ENCODE results near the gene OAT. TPM values are rescaled to one million over a fixed set of nuclear protein-coding genes. Genes with fewer than 3 reads are reported as not detected.

OAT gene
- total and polyA plus RNA-seq, 10 of the 15 experiments (the other 5 are each of a cell fraction or from before 2014, with no cell fraction given) = 1.2 to 9.8 (median 1.6) TPM

DNA sequence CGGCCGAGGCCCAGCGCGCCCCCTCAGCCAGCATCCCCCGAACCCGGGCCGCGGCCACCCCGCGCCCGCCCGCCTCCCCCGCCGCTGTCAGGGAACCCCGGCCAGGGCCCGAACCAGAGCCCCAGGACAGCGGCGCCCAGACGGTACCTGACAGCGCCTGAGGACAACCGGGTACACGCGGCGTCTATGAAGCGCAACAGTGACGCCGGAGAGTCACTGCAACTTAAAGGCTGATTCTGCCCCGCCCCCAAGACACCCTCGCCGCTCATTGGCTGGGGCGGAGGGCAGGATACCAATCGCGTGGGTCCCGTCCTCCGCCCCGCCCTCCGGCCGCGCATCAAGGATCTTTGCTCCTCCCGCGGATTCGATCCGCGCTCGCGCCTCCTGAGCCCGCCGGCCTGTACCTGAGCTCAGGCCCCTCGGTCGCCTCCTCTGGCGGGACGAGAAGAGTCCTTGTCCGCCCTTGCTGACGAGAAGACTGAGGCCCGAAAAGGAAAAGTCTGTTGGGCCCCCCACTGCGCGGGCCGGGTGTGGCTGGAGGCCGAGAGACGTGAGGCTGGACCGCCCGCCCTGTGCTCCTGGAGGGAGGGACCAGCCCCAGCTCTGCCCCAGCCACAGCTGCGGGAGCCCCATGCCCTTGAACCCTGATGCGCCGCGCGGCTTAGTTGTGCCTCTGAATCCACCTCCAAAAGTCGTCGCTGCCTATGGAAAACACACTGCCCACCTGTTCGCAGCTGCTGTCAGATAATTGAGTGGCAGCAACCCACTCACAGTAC, at the start of gene OAT (continued):
- TF ChIP-seq SREBF2 (IDR thresholded peaks at IDR 0.05; ENCODE audit: low read length) (no peak), EZH2 (IDR thresholded peaks at IDR 0.05; ENCODE audit: borderline replicate concordance, control insufficient read depth, low read depth, low read length) (no peak), BMI1 (IDR thresholded peaks at IDR 0.05; ENCODE audit: borderline replicate concordance) (no peak), RBBP5 (conservative IDR thresholded peaks at IDR 0.05) (no peak), RUNX3 (IDR thresholded peaks at IDR 0.05; ENCODE audit: low read length) (no peak), PAX8 (IDR thresholded peaks at IDR 0.05) (no peak), HDGF (IDR thresholded peaks at IDR 0.05) (no peak; the same call in 1 of the 2 replicates), IKZF1 (conservative IDR thresholded peaks at IDR 0.05) (peak; percentile 51; the same call in 1 of the 2 replicates), TAF1 (IDR thresholded peaks at IDR 0.05; ENCODE audit: borderline replicate concordance, low read depth, low read length) (0 out of 2 replicates have a peak, but pooled peaks have one; percentile 36), TCF12 (IDR thresholded peaks at IDR 0.05; ENCODE audit: low read depth, low read length) (peak; percentile 19; the same call in 1 of the 2 replicates), YBX1 (IDR thresholded peaks at IDR 0.05) (no peak), ASH2L (IDR thresholded peaks at IDR 0.05; ENCODE audit: borderline replicate concordance, low read depth) (no peak), CEBPB (IDR thresholded peaks at IDR 0.05; ENCODE audit: borderline replicate concordance in 1 of 2, low read depth in 2 of 2, low read length in 2 of 2) (no peak)
- TF ChIP-seq, protein P1, sequence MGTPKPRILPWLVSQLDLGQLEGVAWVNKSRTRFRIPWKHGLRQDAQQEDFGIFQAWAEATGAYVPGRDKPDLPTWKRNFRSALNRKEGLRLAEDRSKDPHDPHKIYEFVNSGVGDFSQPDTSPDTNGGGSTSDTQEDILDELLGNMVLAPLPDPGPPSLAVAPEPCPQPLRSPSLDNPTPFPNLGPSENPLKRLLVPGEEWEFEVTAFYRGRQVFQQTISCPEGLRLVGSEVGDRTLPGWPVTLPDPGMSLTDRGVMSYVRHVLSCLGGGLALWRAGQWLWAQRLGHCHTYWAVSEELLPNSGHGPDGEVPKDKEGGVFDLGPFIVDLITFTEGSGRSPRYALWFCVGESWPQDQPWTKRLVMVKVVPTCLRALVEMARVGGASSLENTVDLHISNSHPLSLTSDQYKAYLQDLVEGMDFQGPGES (IDR thresholded peaks at IDR 0.05) = peak; percentile 56; the same call in 1 of the 2 replicates
- TF ChIP-seq, protein P2, sequence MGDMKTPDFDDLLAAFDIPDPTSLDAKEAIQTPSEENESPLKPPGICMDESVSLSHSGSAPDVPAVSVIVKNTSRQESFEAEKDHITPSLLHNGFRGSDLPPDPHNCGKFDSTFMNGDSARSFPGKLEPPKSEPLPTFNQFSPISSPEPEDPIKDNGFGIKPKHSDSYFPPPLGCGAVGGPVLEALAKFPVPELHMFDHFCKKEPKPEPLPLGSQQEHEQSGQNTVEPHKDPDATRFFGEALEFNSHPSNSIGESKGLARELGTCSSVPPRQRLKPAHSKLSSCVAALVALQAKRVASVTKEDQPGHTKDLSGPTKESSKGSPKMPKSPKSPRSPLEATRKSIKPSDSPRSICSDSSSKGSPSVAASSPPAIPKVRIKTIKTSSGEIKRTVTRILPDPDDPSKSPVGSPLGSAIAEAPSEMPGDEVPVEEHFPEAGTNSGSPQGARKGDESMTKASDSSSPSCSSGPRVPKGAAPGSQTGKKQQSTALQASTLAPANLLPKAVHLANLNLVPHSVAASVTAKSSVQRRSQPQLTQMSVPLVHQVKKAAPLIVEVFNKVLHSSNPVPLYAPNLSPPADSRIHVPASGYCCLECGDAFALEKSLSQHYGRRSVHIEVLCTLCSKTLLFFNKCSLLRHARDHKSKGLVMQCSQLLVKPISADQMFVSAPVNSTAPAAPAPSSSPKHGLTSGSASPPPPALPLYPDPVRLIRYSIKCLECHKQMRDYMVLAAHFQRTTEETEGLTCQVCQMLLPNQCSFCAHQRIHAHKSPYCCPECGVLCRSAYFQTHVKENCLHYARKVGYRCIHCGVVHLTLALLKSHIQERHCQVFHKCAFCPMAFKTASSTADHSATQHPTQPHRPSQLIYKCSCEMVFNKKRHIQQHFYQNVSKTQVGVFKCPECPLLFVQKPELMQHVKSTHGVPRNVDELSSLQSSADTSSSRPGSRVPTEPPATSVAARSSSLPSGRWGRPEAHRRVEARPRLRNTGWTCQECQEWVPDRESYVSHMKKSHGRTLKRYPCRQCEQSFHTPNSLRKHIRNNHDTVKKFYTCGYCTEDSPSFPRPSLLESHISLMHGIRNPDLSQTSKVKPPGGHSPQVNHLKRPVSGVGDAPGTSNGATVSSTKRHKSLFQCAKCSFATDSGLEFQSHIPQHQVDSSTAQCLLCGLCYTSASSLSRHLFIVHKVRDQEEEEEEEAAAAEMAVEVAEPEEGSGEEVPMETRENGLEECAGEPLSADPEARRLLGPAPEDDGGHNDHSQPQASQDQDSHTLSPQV (IDR thresholded peaks at IDR 0.05) = no peak
- TF ChIP-seq, protein P3, sequence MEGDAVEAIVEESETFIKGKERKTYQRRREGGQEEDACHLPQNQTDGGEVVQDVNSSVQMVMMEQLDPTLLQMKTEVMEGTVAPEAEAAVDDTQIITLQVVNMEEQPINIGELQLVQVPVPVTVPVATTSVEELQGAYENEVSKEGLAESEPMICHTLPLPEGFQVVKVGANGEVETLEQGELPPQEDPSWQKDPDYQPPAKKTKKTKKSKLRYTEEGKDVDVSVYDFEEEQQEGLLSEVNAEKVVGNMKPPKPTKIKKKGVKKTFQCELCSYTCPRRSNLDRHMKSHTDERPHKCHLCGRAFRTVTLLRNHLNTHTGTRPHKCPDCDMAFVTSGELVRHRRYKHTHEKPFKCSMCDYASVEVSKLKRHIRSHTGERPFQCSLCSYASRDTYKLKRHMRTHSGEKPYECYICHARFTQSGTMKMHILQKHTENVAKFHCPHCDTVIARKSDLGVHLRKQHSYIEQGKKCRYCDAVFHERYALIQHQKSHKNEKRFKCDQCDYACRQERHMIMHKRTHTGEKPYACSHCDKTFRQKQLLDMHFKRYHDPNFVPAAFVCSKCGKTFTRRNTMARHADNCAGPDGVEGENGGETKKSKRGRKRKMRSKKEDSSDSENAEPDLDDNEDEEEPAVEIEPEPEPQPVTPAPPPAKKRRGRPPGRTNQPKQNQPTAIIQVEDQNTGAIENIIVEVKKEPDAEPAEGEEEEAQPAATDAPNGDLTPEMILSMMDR (IDR thresholded peaks at IDR 0.05 in 2 of 3, conservative IDR thresholded peaks at IDR 0.05 in 1 of 3; ENCODE audit: control insufficient read depth in 2 of 3, extremely low read depth in 1 of 3, insufficient read depth in 1 of 3, low read depth in 3 of 3, low read length in 3 of 3) = 0 out of 6 replicates have a peak, but pooled peaks of 1 of the 3 experiments have one; percentile 14
- TF ChIP-seq, protein P4, sequence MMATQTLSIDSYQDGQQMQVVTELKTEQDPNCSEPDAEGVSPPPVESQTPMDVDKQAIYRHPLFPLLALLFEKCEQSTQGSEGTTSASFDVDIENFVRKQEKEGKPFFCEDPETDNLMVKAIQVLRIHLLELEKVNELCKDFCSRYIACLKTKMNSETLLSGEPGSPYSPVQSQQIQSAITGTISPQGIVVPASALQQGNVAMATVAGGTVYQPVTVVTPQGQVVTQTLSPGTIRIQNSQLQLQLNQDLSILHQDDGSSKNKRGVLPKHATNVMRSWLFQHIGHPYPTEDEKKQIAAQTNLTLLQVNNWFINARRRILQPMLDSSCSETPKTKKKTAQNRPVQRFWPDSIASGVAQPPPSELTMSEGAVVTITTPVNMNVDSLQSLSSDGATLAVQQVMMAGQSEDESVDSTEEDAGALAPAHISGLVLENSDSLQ (IDR thresholded peaks at IDR 0.05) = 0 out of 2 replicates have a peak, but pooled peaks have one; percentile 18
- TF ChIP-seq, protein P5, sequence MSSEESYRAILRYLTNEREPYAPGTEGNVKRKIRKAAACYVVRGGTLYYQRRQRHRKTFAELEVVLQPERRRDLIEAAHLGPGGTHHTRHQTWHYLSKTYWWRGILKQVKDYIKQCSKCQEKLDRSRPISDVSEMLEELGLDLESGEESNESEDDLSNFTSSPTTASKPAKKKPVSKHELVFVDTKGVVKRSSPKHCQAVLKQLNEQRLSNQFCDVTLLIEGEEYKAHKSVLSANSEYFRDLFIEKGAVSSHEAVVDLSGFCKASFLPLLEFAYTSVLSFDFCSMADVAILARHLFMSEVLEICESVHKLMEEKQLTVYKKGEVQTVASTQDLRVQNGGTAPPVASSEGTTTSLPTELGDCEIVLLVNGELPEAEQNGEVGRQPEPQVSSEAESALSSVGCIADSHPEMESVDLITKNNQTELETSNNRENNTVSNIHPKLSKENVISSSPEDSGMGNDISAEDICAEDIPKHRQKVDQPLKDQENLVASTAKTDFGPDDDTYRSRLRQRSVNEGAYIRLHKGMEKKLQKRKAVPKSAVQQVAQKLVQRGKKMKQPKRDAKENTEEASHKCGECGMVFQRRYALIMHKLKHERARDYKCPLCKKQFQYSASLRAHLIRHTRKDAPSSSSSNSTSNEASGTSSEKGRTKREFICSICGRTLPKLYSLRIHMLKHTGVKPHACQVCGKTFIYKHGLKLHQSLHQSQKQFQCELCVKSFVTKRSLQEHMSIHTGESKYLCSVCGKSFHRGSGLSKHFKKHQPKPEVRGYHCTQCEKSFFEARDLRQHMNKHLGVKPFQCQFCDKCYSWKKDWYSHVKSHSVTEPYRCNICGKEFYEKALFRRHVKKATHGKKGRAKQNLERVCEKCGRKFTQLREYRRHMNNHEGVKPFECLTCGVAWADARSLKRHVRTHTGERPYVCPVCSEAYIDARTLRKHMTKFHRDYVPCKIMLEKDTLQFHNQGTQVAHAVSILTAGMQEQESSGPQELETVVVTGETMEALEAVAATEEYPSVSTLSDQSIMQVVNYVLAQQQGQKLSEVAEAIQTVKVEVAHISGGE (CRISPR knock-in tag; IDR thresholded peaks at IDR 0.05) = no peak

Measured in GM12878 (cell line).